Measurements from ENCODE around the gene RAVER2. TPM values are rescaled to one million over a fixed set of nuclear protein-coding genes. Genes with fewer than 3 reads are reported as not detected.

Gene RAVER2
- total and polyA plus RNA-seq, 2 of the 13 experiments (the other 11 are each of a cell fraction or from before 2014, with no cell fraction given), result 11.4 to 15.4 TPM

DNA sequence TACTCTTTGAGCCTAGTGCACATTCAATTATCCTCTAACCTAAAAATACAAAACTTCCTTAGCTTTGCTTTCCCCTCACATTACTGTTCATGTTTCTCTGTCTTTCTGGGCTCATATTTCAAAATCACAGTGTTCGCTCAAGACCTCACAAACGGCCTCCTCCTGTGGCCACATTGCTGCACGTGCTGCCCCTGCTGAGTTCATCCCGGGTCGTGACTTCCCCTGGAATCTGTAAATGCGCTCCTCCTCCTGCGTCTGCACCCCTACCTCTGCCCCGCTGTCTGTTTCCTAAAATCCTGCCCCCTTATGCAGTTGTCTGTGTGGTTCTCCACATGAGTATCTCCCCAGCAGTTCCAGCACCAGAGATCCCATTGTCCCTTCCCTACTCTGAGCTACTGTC lies 45.5 kb upstream of the RAVER2 start:
- ChIA-PET POLR2A (no interaction called here), CTCF (ENCODE audit: low intra/inter-chr PET ratio, low total read pairs) (no interaction called here)
- Histone ChIP-seq H3K9ac (ENCODE audit: insufficient read depth, low read depth, low read length) (no peak overlapping the region), H4K20me1 (ENCODE audit: insufficient read depth, low read length) (no peaks in the 10 kb centered on the region), H3K4me3 (replicated peaks in 1 of 3; ENCODE audit: insufficient read depth in 1 of 3, low read depth in 2 of 3, low read length in 3 of 3) (no peak overlapping the region), H3K4me1 (ENCODE audit: insufficient read depth, low read length) (no peaks in the 10 kb centered on the region), H3K9me3 (ENCODE audit: low read length) (no peaks in the 10 kb centered on the region), H2AFZ (ENCODE audit: low read length) (no peak overlapping the region), H3K27me3 (ENCODE audit: control insufficient read depth in 1 of 2, insufficient read depth in 2 of 2, low read length in 2 of 2) (peaks cover 0 to 6% of the 10 kb centered on the region in 2 experiments; a peak in 2 of 5 replicates), H3K36me3 (replicated peaks in 1 of 2; ENCODE audit: control insufficient read depth in 1 of 2, insufficient read depth in 2 of 2, low read length in 2 of 2) (no peaks in the 10 kb centered on the region), H3K79me2 (ENCODE audit: insufficient read depth, low read length) (no peaks in the 10 kb centered on the region), H3K27ac (ENCODE audit: extremely low read length, insufficient read depth, low read length) (no peak overlapping the region), H3K4me2 (ENCODE audit: low read depth, low read length) (no peak overlapping the region)
- no TSS peak for BruUV-seq (replicated peaks)
- intact Hi-C loops (cut with micrococcal nuclease; ENCODE audit: unreplicated experiment) (no loop called here), in situ Hi-C loops (cut with HindIII; ENCODE audit: extremely low pct_ligation_motif_present, low pct_unique_long_range_greater_than_20kb) (no loop called here)
- TF ChIP-seq ZNF512B (CRISPR knock-in tag; IDR thresholded peaks at IDR 0.05; ENCODE audit: borderline replicate concordance) (no peak), ZNF616 (CRISPR knock-in tag; IDR thresholded peaks at IDR 0.05; ENCODE audit: low read depth) (no peak), BHLHE40 (IDR thresholded peaks at IDR 0.05; ENCODE audit: low read length) (0 out of 2 replicates have a peak, but pooled peaks have one; percentile 14), ZNF784 (CRISPR knock-in tag; IDR thresholded peaks at IDR 0.05; ENCODE audit: borderline replicate concordance) (no peak), ZSCAN20 (CRISPR knock-in tag; IDR thresholded peaks at IDR 0.05; ENCODE audit: borderline replicate concordance) (no peak)
- no peak for ATAC-seq
- no peak for DNase-seq (ENCODE audit: low spot score)
- no peak for FAIRE-seq
- 20% methylated on average over 8 of the region's 8 CpGs for WGBS (ENCODE audit: low lambda C conversion rate)
